Measurements from ENCODE around the gene DNAH10.

DNAH10 gene

GRCh38 chr12:123794027-123794426, 31.9 kb downstream of the DNAH10 start:
- DNase-seq: no peak
- no peak for TF ChIP-seq CTCF (IDR thresholded peaks at IDR 0.05)
- peaks cover 0 to 3% of the 10 kb centered on the region in 2 donors for H3K27me3 ChIP-seq
- H3K36me3 ChIP-seq: no peaks in the 10 kb centered on the region
- no peak overlapping the region for H3K4me3 ChIP-seq
- H3K4me1 ChIP-seq: no peaks in the 10 kb centered on the region
- intact Hi-C loops (cut with DNase I; ENCODE audit: low total_unique reads): no loop called here
- no peaks in the 10 kb centered on the region for H3K9me3 ChIP-seq
- no peak overlapping the region for H3K27ac ChIP-seq

GRCh38 chr12:123798518-123798917, 36.4 kb downstream of the DNAH10 start:
- H3K27ac ChIP-seq: no peak overlapping the region
- no peaks in the 10 kb centered on the region for H3K36me3 ChIP-seq
- H3K9me3 ChIP-seq: no peaks in the 10 kb centered on the region
- TF ChIP-seq CTCF (IDR thresholded peaks at IDR 0.05): no peak
- H3K4me3 ChIP-seq: no peak overlapping the region
- no peak for DNase-seq
- no peaks in the 10 kb centered on the region for H3K4me1 ChIP-seq
- H3K27me3 ChIP-seq: peaks cover 0 to 12% of the 10 kb centered on the region in 2 donors
- intact Hi-C loops (cut with DNase I; ENCODE audit: low total_unique reads): no loop called here

GRCh38 chr12:123799227-123799626, 37.1 kb downstream of the DNAH10 start:
- intact Hi-C loops (cut with DNase I; ENCODE audit: low total_unique reads): no loop called here
- Histone ChIP-seq H3K9me3 (no peaks in the 10 kb centered on the region), H3K36me3 (no peaks in the 10 kb centered on the region), H3K4me3 (no peak overlapping the region), H3K27me3 (peaks cover 0 to 12% of the 10 kb centered on the region in 2 donors), H3K27ac (no peak overlapping the region), H3K4me1 (no peaks in the 10 kb centered on the region)
- TF ChIP-seq CTCF (IDR thresholded peaks at IDR 0.05): no peak
- no peak for DNase-seq

GRCh38 chr12:123801573-123802178, 39.6 kb downstream of the DNAH10 start:
- no peaks in the 10 kb centered on the region for H3K36me3 ChIP-seq
- no peak overlapping the region for H3K4me3 ChIP-seq
- H3K27me3 ChIP-seq: peaks cover 0 to 12% of the 10 kb centered on the region in 2 donors
- H3K9me3 ChIP-seq: no peaks in the 10 kb centered on the region
- H3K4me1 ChIP-seq: no peaks in the 10 kb centered on the region
- intact Hi-C loops (cut with DNase I; ENCODE audit: low total_unique reads): no loop called here
- no peak for TF ChIP-seq CTCF (IDR thresholded peaks at IDR 0.05)
- H3K27ac ChIP-seq: no peak overlapping the region
- no peak for DNase-seq

- Histone ChIP-seq H3K4me3 (no peak overlapping the region), H3K27me3 (peaks cover 0 to 6% of the 10 kb centered on the region in 2 donors), H3K9me3 (no peaks in the 10 kb centered on the region), H3K36me3 (no peaks in the 10 kb centered on the region), H3K27ac (no peak overlapping the region), H3K4me1 (no peaks in the 10 kb centered on the region)
- no peak for DNase-seq
- intact Hi-C loops (cut with DNase I; ENCODE audit: low total_unique reads): no loop called here
- TF ChIP-seq CTCF (IDR thresholded peaks at IDR 0.05): no peak
Measured at GRCh38 chr12:123805173-123805572, 43.1 kb downstream of the DNAH10 start.

- no peak for TF ChIP-seq CTCF (IDR thresholded peaks at IDR 0.05)
- no peaks in the 10 kb centered on the region for H3K36me3 ChIP-seq
- no peak overlapping the region for H3K27ac ChIP-seq
- intact Hi-C loops (cut with DNase I; ENCODE audit: low total_unique reads): no loop called here
- no peaks in the 10 kb centered on the region for H3K4me1 ChIP-seq
- no peak for DNase-seq
- H3K4me3 ChIP-seq: no peak overlapping the region
- H3K27me3 ChIP-seq: peaks cover 0 to 6% of the 10 kb centered on the region in 2 donors
- no peaks in the 10 kb centered on the region for H3K9me3 ChIP-seq
Measured at GRCh38 chr12:123807002-123807401, 44.9 kb downstream of the DNAH10 start.
